ENCODE measurements around the gene PYDC2. TPM values are rescaled to one million over a fixed set of nuclear protein-coding genes. Genes with fewer than 3 reads are reported as not detected.

The PYDC2 gene
- polyA plus RNA-seq, 1 of the 3 experiments (the other 2 are of a cell fraction) = not detected

GRCh38 chr3:191492601-191493000 is 31.6 kb downstream of the PYDC2 start:
- Histone ChIP-seq H3K36me3 (replicated peaks in 1 of 2; ENCODE audit: control insufficient read depth in 1 of 2, insufficient read depth in 2 of 2, low read length in 1 of 2) (no peaks in the 10 kb centered on the region), H3K4me2 (no peak overlapping the region), H3K9ac (no peak overlapping the region), H3K4me3 (ENCODE audit: low read depth in 2 of 2, low read length in 1 of 2) (no peak overlapping the region), H3K9me2 (no peaks in the 10 kb centered on the region), H3K27me3 (ENCODE audit: insufficient read depth) (no peaks in the 10 kb centered on the region), H4K20me1 (ENCODE audit: insufficient read depth) (no peaks in the 10 kb centered on the region), H3K9me3 (no peaks in the 10 kb centered on the region), H2AFZ (ENCODE audit: low read depth) (no peak overlapping the region), H3F3A (replicated peaks; ENCODE audit: insufficient read depth) (no peaks in the 10 kb centered on the region), H3K4me1 (ENCODE audit: control insufficient read depth in 1 of 2, insufficient read depth in 2 of 2, low read depth in 1 of 2, low read length in 1 of 2) (peaks cover 0 to 6% of the 10 kb centered on the region in 2 experiments; a peak in 1 of 4 replicates), H3K27ac (ENCODE audit: low read depth in 2 of 2, low read length in 1 of 2) (no peak overlapping the region), H3K79me2 (ENCODE audit: insufficient read depth) (no peaks in the 10 kb centered on the region)
- CTCF ChIA-PET = interaction anchor here (1.2 kb wide), 1 partner anchor 8 kb away, joined by 3 read pairs; no protein-coding TSS in a partner anchor
- no peak for DNase-seq
- POLR2A ChIA-PET = no interaction called here
- WGBS (ENCODE audit: low lambda C conversion rate) = 21% methylated on average over 1 of the region's 1 CpG
- TF ChIP-seq FOSL2 (IDR thresholded peaks at IDR 0.05; ENCODE audit: borderline replicate concordance, low read depth) (peak; percentile 32; the same call in 1 of the 2 replicates), RFX5 (IDR thresholded peaks at IDR 0.05; ENCODE audit: low read length) (no peak), SIN3A (IDR thresholded peaks at IDR 0.05; ENCODE audit: borderline replicate concordance, low read depth, low read length) (no peak), FOXJ3 (CRISPR knock-in tag; IDR thresholded peaks at IDR 0.05) (no peak), USF1 (IDR thresholded peaks at IDR 0.05; ENCODE audit: borderline replicate concordance, low read depth) (no peak), SMC3 (IDR thresholded peaks at IDR 0.05; ENCODE audit: low read depth, low read length) (no peak), NRF1 (IDR thresholded peaks at IDR 0.05; ENCODE audit: low read depth, low read length) (no peak), JUND (IDR thresholded peaks at IDR 0.05) (peak; percentile 24; the same call in 1 of the 2 replicates), NFIC (IDR thresholded peaks at IDR 0.05; ENCODE audit: borderline replicate concordance) (peak; percentile 39; the same call in 1 of the 2 replicates), TEAD4 (IDR thresholded peaks at IDR 0.05; ENCODE audit: borderline replicate concordance, insufficient read depth) (no peak), PBX3 (IDR thresholded peaks at IDR 0.05) (no peak), ELF1 (IDR thresholded peaks at IDR 0.05) (no peak), FOXM1 (IDR thresholded peaks at IDR 0.05; ENCODE audit: low read depth) (no peak), MEF2A (IDR thresholded peaks at IDR 0.05; ENCODE audit: borderline replicate concordance, low read depth) (no peak), TCF12 (IDR thresholded peaks at IDR 0.05) (no peak), RAD21 (IDR thresholded peaks at IDR 0.05; ENCODE audit: low read length) (no peak), EZH2phosphoT487 (IDR thresholded peaks at IDR 0.05; ENCODE audit: borderline replicate concordance, low read depth) (no peak), REST (IDR thresholded peaks at IDR 0.05; ENCODE audit: low read depth, low read length) (no peak)
